CD14-positive monocyte (primary cell): ENCODE data around the gene CST7. TPM values are rescaled to one million over a fixed set of nuclear protein-coding genes. Genes with fewer than 3 reads are reported as not detected.
A peak's percentile ranks its signal among the peaks of the same experiment; 100 is the strongest.

Source experiments
- DNase-seq, 3 donors: peaks; one replicate each; pipeline ENCODE4 v3.0.0-alpha.2; 2011 to 2022
- H2AFZ ChIP-seq: 2 replicates; pipeline ENCODE4 v1.6.0; 2012; ENCODE audit warnings: mild to moderate bottlenecking, low read depth, low read length, inconsistent platforms; ENCODE audit not compliant: insufficient read depth, poor library complexity, severe bottlenecking
- H3K27ac ChIP-seq, 2 donors: 1 replicate in 1 of 2; 2 replicates in 1 of 2; pipeline ENCODE4 v1.5.1; 2012 to 2013; ENCODE audit warnings: low read length in 2 of 2, control low read depth in 1 of 2, inconsistent platforms in 1 of 2, low read depth in 1 of 2, mild to moderate bottlenecking in 1 of 2
- H3K27me3 ChIP-seq, 2 donors: one replicate each; pipeline versions ENCODE4 v1.6.0 to v1.6.1; 2011 to 2013; ENCODE audit warnings: low read length in 2 of 2; ENCODE audit not compliant: control insufficient read depth in 2 of 2, insufficient read depth in 2 of 2
- H3K36me3 ChIP-seq, 2 donors: replicated peaks in 1 of 2; 1 replicate in 1 of 2; 2 replicates in 1 of 2; pipeline versions ENCODE4 v1.5.1 to v1.6.1; 2012 to 2013; ENCODE audit warnings: low read length in 2 of 2, control low read depth in 1 of 2, inconsistent platforms in 1 of 2, mild to moderate bottlenecking in 1 of 2; ENCODE audit not compliant: insufficient read depth in 2 of 2, control insufficient read depth in 1 of 2
- H3K4me1 ChIP-seq, 2 donors: 1 replicate in 1 of 2; 2 replicates in 1 of 2; pipeline versions ENCODE4 v1.5.1 to v1.6.1; 2012 to 2013; ENCODE audit warnings: low read length in 2 of 2, control low read depth in 1 of 2, inconsistent platforms in 1 of 2, mild to moderate bottlenecking in 1 of 2, moderate library complexity in 1 of 2; ENCODE audit not compliant: insufficient read depth in 2 of 2, control insufficient read depth in 1 of 2
- H3K4me2 ChIP-seq: replicated peaks from 2 replicates; pipeline ENCODE3; 2012; ENCODE audit warnings: low read length, moderate library complexity, mild to moderate bottlenecking; ENCODE audit not compliant: poor library complexity, severe bottlenecking; ENCODE audit errors: extremely low read depth
- H3K4me3 ChIP-seq, 3 experiments: fragments of 200-600 bp in 1 of 3; sonication (generic) in 1 of 3; replicated peaks in 1 of 3; 1 replicate in 2 of 3; 2 replicates in 1 of 3; pipeline ENCODE4 v1.5.1; 2011 to 2013; ENCODE audit warnings: low read length in 3 of 3, mild to moderate bottlenecking in 3 of 3, control low read depth in 2 of 3, low read depth in 2 of 3, inconsistent platforms in 1 of 3, moderate library complexity in 1 of 3
- H3K79me2 ChIP-seq: 2 replicates; pipeline ENCODE4 v1.6.0; 2012; ENCODE audit warnings: mild to moderate bottlenecking, control low read depth, inconsistent platforms, low read length, moderate library complexity; ENCODE audit not compliant: insufficient read depth
- H3K9ac ChIP-seq: 2 replicates; pipeline ENCODE4 v1.6.0; 2017; ENCODE audit warnings: low read length, mild to moderate bottlenecking; ENCODE audit not compliant: insufficient read depth, poor library complexity, severe bottlenecking
- H3K9me3 ChIP-seq, 2 donors: replicated peaks in 1 of 2; 1 replicate in 1 of 2; 2 replicates in 1 of 2; pipeline versions ENCODE4 v1.5.1 to v1.6.1; 2012 to 2013; ENCODE audit warnings: low read length in 2 of 2, control low read depth in 1 of 2; ENCODE audit not compliant: control insufficient read depth in 1 of 2, insufficient read depth in 1 of 2
- H4K20me1 ChIP-seq: 2 replicates; pipeline ENCODE4 v1.6.0; 2012; ENCODE audit warnings: mild to moderate bottlenecking, low read length, control low read depth, moderate library complexity; ENCODE audit not compliant: insufficient read depth
- H3K27ac Mint-ChIP-seq, 7 donors: one replicate each; pipeline ENCODE4 v1.8.0; 2020; ENCODE audit warnings: mild to moderate bottlenecking in 7 of 7, mixed read lengths in 7 of 7, moderate library complexity in 6 of 7, inconsistent platforms in 2 of 7
- H3K27me3 Mint-ChIP-seq, 3 donors: one replicate each; pipeline ENCODE4 v1.8.0; 2021 to 2022; ENCODE audit warnings: low read depth in 3 of 3, mild to moderate bottlenecking in 3 of 3, mixed read lengths in 3 of 3, moderate library complexity in 3 of 3, inconsistent platforms in 1 of 3
- H3K36me3 Mint-ChIP-seq, 2 donors: one replicate each; pipeline ENCODE4 v1.8.0; 2020; ENCODE audit warnings: mixed read lengths in 2 of 2, inconsistent platforms in 1 of 2, mild to moderate bottlenecking in 1 of 2
- H3K4me1 Mint-ChIP-seq: one replicate; pipeline ENCODE4 v1.8.0; 2020; ENCODE audit warnings: mild to moderate bottlenecking, mixed read lengths
- H3K4me3 Mint-ChIP-seq, 2 donors: one replicate each; pipeline ENCODE4 v1.8.0; 2020; ENCODE audit warnings: mild to moderate bottlenecking in 2 of 2, mixed read lengths in 2 of 2, moderate library complexity in 1 of 2
- H3K9me3 Mint-ChIP-seq, 7 donors: one replicate each; pipeline ENCODE4 v1.8.0; 2020 to 2022; ENCODE audit warnings: mixed read lengths in 7 of 7, mild to moderate bottlenecking in 6 of 7, moderate library complexity in 6 of 7, inconsistent platforms in 2 of 7
- CTCF ChIP-seq: fragments of 200-600 bp; IDR thresholded peaks from one replicate; pipeline ENCODE4 v1.8.0; 2022; ENCODE audit warnings: antibody characterized with exemption, mild to moderate bottlenecking
- WGBS: methylation state at CpG from one replicate; pipeline ENCODE4 v1.1.5; 2013; ENCODE audit warnings: missing lambda C conversion rate; ENCODE audit not compliant: insufficient coverage; 5-methylcytosine and 5-hydroxymethylcytosine counted together
- intact Hi-C, 2 donors: fragments of 100-400 bp; cut with micrococcal nuclease; formaldehyde crosslinking; loops; one replicate each; pipeline versions ENCODE4 v1.15.0 to v1.15.1; 2023
- polyA plus RNA-seq, 3 donors: library from polyadenylated mRNA; depleted of rRNA in 1 of 3; unstranded in 2 of 3; stranded (reverse) in 1 of 3; fragments of 300-500 nt in 2 of 3; fragments of >200 nt in 1 of 3; fragmentation: Illumina TruSeq in 2 of 3; gene quantifications; 1 replicate in 2 of 3; 2 replicates in 1 of 3; pipeline ENCODE4 v1.2.3, GENCODE V29; 2012 to 2021

Gene CST7
- polyA plus RNA-seq, 3 donors, result 1.2 to 3.2 (median 1.8) TPM

DNA sequence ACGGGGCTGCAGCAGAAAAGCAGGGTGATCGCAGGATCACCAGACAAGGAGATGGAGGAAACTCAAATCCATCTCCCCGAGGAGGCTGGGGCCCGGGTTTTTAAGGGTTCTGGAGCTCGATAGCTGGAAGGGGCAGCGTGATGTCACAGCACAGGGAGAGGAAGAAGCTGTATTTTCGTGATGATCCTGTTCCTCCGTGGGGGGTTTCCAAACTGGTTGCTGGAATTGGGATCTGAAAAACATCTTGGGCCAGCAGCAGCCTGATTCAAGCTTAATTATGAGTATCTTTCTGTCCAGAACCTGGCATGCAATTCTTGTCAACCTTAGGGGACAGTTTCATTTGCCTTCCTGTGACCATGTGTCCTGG, 4.1 kb downstream of the CST7 start:
- H3K36me3 ChIP-seq, result peaks cover 9 to 11% of the 10 kb centered on the region in 2 donors
- H3K79me2 ChIP-seq, result peaks cover 59% of the 10 kb centered on the region
- WGBS, result 63% methylated on average over 8 of the region's 8 CpGs
- H3K27ac ChIP-seq, result peak overlapping the region; percentile 64 to 78
- H3K27me3 ChIP-seq, result no peaks in the 10 kb centered on the region
- peaks cover 66 to 67% of the 10 kb centered on the region in 2 donors for H3K4me1 ChIP-seq
- H3K9ac ChIP-seq, result peak overlapping the region; percentile 21
- H2AFZ ChIP-seq, result no peak overlapping the region
- TF ChIP-seq CTCF, result no peak
- no peak overlapping the region for H3K4me2 ChIP-seq
- no peaks in the 10 kb centered on the region for H3K9me3 ChIP-seq
- H3K4me1 Mint-ChIP-seq, result peaks cover 77% of the 10 kb centered on the region
- H3K4me3 Mint-ChIP-seq, result no peak overlapping the region
- peaks cover 0 to 9% (median 2%) of the 10 kb centered on the region in 3 donors for H3K27me3 Mint-ChIP-seq
- H3K36me3 Mint-ChIP-seq, result peaks cover 10 to 23% of the 10 kb centered on the region in 2 donors
- H3K9me3 Mint-ChIP-seq, result peaks cover 0 to 6% (median 1%) of the 10 kb centered on the region in 7 donors
- peak in 1 of 3 donors; percentile 47 for DNase-seq
- intact Hi-C loops, result no loop called here
- no peak overlapping the region for H3K4me3 ChIP-seq
- peak overlapping the region in 6 of 7 donors; percentile 25 to 88 (median 66) for H3K27ac Mint-ChIP-seq
- H4K20me1 ChIP-seq, result no peaks in the 10 kb centered on the region

DNA sequence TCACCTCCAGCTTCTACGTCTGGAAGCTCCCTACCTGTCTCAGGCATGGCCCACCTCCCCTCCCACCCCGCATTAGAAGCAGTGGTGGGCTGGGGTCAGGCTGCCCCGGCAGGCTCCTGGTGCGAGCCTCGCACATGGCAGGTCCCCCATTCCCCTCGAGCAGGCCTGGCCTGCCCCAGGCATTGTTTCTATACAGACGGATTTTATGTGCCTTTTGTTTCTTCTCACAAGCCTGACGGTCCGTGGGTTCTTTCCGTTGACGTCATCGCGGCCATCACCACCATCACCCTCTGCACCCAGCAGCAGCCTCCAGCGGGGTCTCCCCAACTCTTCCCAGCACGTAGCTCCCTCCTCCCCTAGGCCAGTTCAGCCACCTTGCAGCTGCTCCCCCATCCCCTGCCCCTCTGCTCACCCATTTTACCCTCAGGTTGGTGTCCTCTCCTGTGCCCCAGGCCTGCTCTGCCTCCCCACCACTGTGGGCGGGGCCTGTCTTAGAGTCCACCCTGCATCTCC, 4.6 kb downstream of the CST7 start:
- Histone ChIP-seq H3K9me3 (no peaks in the 10 kb centered on the region), H3K9ac (peak overlapping the region; percentile 27), H3K4me2 (no peak overlapping the region), H4K20me1 (no peaks in the 10 kb centered on the region), H3K27me3 (no peaks in the 10 kb centered on the region), H3K36me3 (peaks cover 14 to 16% of the 10 kb centered on the region in 2 donors), H3K4me3 (no peak overlapping the region), H3K4me1 (peaks cover 63 to 67% of the 10 kb centered on the region in 2 donors), H2AFZ (no peak overlapping the region), H3K27ac (peak overlapping the region; percentile 64 to 78), H3K79me2 (peaks cover 59% of the 10 kb centered on the region)
- peaks cover 0 to 3% (median 0%) of the 10 kb centered on the region in 7 donors for H3K9me3 Mint-ChIP-seq
- H3K4me3 Mint-ChIP-seq, result no peak overlapping the region
- H3K36me3 Mint-ChIP-seq, result peaks cover 13 to 28% of the 10 kb centered on the region in 2 donors
- intact Hi-C loops, result no loop called here
- WGBS, result 86% methylated on average over 15 of the region's 16 CpGs
- no peak for DNase-seq
- peaks cover 73% of the 10 kb centered on the region for H3K4me1 Mint-ChIP-seq
- no peak for TF ChIP-seq CTCF
- peak overlapping the region in 6 of 7 donors; percentile 41 to 88 (median 74) for H3K27ac Mint-ChIP-seq
- peaks cover 0 to 7% (median 0%) of the 10 kb centered on the region in 3 donors for H3K27me3 Mint-ChIP-seq
